ENCODE data around the gene PDE4D.

Gene PDE4D

DNA sequence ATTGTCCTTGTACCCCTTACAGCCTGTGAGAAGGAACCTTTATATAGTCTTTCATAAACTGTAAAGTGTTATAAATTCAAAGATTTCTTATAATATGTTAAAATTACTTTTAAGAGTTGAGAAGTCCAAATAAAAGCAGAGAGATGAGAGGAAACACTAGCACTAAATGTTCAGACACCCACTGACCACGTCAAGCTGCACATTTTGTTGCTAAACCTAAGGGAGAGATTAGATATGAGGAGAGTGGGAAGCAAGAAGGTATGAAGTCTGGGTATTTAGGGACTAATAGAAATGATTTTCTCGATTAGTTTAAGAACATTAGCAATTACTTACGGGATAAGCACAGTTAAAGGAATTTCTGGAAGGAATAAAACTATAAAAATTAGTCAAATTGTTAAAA is 803.8 kb downstream of the PDE4D start:
- no peak for ATAC-seq
- TF ChIP-seq, protein P1, sequence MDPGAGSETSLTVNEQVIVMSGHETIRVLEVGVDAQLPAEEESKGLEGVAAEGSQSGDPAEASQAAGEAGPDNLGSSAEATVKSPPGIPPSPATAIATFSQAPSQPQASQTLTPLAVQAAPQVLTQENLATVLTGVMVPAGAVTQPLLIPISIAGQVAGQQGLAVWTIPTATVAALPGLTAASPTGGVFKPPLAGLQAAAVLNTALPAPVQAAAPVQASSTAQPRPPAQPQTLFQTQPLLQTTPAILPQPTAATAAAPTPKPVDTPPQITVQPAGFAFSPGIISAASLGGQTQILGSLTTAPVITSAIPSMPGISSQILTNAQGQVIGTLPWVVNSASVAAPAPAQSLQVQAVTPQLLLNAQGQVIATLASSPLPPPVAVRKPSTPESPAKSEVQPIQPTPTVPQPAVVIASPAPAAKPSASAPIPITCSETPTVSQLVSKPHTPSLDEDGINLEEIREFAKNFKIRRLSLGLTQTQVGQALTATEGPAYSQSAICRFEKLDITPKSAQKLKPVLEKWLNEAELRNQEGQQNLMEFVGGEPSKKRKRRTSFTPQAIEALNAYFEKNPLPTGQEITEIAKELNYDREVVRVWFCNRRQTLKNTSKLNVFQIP (CRISPR knock-in tag; IDR thresholded peaks at IDR 0.05; ENCODE audit: borderline replicate concordance, low read depth) = no peak
- TF ChIP-seq ZNF565 (CRISPR knock-in tag; conservative IDR thresholded peaks at IDR 0.05; ENCODE audit: low read depth) = no peak
- no peak for TF ChIP-seq ZFP30 (CRISPR knock-in tag; IDR thresholded peaks at IDR 0.05)
- no peak for TF ChIP-seq ESRRG (CRISPR knock-in tag; IDR thresholded peaks at IDR 0.05)
- TF ChIP-seq, protein P2, sequence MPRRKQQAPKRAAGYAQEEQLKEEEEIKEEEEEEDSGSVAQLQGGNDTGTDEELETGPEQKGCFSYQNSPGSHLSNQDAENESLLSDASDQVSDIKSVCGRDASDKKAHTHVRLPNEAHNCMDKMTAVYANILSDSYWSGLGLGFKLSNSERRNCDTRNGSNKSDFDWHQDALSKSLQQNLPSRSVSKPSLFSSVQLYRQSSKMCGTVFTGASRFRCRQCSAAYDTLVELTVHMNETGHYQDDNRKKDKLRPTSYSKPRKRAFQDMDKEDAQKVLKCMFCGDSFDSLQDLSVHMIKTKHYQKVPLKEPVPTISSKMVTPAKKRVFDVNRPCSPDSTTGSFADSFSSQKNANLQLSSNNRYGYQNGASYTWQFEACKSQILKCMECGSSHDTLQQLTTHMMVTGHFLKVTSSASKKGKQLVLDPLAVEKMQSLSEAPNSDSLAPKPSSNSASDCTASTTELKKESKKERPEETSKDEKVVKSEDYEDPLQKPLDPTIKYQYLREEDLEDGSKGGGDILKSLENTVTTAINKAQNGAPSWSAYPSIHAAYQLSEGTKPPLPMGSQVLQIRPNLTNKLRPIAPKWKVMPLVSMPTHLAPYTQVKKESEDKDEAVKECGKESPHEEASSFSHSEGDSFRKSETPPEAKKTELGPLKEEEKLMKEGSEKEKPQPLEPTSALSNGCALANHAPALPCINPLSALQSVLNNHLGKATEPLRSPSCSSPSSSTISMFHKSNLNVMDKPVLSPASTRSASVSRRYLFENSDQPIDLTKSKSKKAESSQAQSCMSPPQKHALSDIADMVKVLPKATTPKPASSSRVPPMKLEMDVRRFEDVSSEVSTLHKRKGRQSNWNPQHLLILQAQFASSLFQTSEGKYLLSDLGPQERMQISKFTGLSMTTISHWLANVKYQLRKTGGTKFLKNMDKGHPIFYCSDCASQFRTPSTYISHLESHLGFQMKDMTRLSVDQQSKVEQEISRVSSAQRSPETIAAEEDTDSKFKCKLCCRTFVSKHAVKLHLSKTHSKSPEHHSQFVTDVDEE (CRISPR knock-in tag; IDR thresholded peaks at IDR 0.05) = no peak
- no peak for TF ChIP-seq ISL1 (CRISPR knock-in tag; IDR thresholded peaks at IDR 0.05)
- TF ChIP-seq BACH2 (CRISPR knock-in tag; IDR thresholded peaks at IDR 0.05; ENCODE audit: borderline replicate concordance) = no peak
- TF ChIP-seq ZNF8 (CRISPR knock-in tag; IDR thresholded peaks at IDR 0.05) = no peak
- TF ChIP-seq ZC3H10 (CRISPR knock-in tag; IDR thresholded peaks at IDR 0.05) = no peak

DNA sequence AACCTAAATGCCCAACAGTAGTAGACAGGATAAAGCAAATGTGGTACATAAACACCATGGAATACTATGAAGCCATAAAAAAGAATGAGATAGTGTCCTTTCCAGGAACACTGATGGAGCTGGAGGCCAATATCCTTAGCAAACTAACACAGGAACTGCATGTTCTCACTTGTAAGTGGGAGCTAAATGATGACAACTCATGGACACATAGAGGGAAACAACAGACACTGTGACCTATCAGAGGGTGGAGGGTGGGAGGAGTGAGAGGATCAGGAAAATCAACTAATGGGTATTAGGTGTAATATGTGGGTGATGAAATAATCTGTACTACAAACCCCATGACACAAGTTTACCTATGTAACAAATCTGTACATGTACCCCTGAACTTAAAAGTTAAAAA is 805.0 kb downstream of the PDE4D start:
- no peak for ATAC-seq
- TF ChIP-seq RARB (CRISPR knock-in tag; IDR thresholded peaks at IDR 0.05) (no peak), ZC3H10 (CRISPR knock-in tag; IDR thresholded peaks at IDR 0.05) (no peak), ESRRG (CRISPR knock-in tag; IDR thresholded peaks at IDR 0.05) (no peak), ZFP30 (CRISPR knock-in tag; IDR thresholded peaks at IDR 0.05) (no peak), SNAI2 (CRISPR knock-in tag; IDR thresholded peaks at IDR 0.05) (no peak)
- TF ChIP-seq, protein P2 (CRISPR knock-in tag; IDR thresholded peaks at IDR 0.05) = no peak
- TF ChIP-seq, protein P3, sequence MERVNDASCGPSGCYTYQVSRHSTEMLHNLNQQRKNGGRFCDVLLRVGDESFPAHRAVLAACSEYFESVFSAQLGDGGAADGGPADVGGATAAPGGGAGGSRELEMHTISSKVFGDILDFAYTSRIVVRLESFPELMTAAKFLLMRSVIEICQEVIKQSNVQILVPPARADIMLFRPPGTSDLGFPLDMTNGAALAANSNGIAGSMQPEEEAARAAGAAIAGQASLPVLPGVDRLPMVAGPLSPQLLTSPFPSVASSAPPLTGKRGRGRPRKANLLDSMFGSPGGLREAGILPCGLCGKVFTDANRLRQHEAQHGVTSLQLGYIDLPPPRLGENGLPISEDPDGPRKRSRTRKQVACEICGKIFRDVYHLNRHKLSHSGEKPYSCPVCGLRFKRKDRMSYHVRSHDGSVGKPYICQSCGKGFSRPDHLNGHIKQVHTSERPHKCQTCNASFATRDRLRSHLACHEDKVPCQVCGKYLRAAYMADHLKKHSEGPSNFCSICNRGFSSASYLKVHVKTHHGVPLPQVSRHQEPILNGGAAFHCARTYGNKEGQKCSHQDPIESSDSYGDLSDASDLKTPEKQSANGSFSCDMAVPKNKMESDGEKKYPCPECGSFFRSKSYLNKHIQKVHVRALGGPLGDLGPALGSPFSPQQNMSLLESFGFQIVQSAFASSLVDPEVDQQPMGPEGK (CRISPR knock-in tag; IDR thresholded peaks at IDR 0.05; ENCODE audit: borderline replicate concordance) = no peak

DNA sequence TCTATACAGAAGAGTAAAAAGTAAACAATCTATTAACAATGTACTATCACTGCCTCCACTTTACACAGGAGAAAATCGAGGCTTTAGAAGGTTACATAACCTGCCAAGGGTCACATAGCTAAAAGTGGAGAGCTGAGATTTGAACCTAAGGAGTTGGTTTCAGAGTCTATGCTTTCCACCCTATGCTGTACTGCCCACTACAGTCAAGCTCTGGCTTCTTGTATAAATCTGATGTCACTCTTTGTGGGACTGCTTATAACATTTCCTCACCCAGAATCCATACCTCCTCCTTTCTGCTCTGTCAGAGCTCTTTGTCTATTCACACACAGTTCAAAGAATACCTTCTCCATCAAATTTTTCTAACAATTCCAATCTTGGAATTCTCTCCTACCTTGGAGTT is 807.5 kb downstream of the PDE4D start:
- no peak for ATAC-seq
- TF ChIP-seq ESRRG (CRISPR knock-in tag; IDR thresholded peaks at IDR 0.05) (no peak), PPARA (CRISPR knock-in tag; IDR thresholded peaks at IDR 0.05; ENCODE audit: borderline replicate concordance) (no peak), GLIS3 (CRISPR knock-in tag; IDR thresholded peaks at IDR 0.05) (no peak), SNAI2 (CRISPR knock-in tag; IDR thresholded peaks at IDR 0.05) (no peak), RARB (CRISPR knock-in tag; IDR thresholded peaks at IDR 0.05) (no peak), OSR1 (CRISPR knock-in tag; IDR thresholded peaks at IDR 0.05) (no peak), CSDC2 (CRISPR knock-in tag; IDR thresholded peaks at IDR 0.05) (no peak), ZNF565 (CRISPR knock-in tag; conservative IDR thresholded peaks at IDR 0.05; ENCODE audit: low read depth) (no peak), ZFP30 (CRISPR knock-in tag; IDR thresholded peaks at IDR 0.05) (no peak), TOX (CRISPR knock-in tag; IDR thresholded peaks at IDR 0.05; ENCODE audit: borderline replicate concordance) (no peak), ZFP3 (CRISPR knock-in tag; IDR thresholded peaks at IDR 0.05) (no peak), ZNF8 (CRISPR knock-in tag; IDR thresholded peaks at IDR 0.05) (no peak), ISL1 (CRISPR knock-in tag; IDR thresholded peaks at IDR 0.05) (no peak)
- TF ChIP-seq, protein P4, sequence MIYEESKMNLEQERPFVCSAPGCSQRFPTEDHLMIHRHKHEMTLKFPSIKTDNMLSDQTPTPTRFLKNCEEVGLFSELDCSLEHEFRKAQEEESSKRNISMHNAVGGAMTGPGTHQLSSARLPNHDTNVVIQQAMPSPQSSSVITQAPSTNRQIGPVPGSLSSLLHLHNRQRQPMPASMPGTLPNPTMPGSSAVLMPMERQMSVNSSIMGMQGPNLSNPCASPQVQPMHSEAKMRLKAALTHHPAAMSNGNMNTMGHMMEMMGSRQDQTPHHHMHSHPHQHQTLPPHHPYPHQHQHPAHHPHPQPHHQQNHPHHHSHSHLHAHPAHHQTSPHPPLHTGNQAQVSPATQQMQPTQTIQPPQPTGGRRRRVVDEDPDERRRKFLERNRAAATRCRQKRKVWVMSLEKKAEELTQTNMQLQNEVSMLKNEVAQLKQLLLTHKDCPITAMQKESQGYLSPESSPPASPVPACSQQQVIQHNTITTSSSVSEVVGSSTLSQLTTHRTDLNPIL (CRISPR knock-in tag; IDR thresholded peaks at IDR 0.05; ENCODE audit: low read depth) = no peak
- TF ChIP-seq, protein P5, sequence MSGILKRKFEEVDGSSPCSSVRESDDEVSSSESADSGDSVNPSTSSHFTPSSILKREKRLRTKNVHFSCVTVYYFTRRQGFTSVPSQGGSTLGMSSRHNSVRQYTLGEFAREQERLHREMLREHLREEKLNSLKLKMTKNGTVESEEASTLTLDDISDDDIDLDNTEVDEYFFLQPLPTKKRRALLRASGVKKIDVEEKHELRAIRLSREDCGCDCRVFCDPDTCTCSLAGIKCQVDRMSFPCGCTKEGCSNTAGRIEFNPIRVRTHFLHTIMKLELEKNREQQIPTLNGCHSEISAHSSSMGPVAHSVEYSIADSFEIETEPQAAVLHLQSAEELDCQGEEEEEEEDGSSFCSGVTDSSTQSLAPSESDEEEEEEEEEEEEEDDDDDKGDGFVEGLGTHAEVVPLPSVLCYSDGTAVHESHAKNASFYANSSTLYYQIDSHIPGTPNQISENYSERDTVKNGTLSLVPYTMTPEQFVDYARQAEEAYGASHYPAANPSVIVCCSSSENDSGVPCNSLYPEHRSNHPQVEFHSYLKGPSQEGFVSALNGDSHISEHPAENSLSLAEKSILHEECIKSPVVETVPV (CRISPR knock-in tag; IDR thresholded peaks at IDR 0.05) = no peak
- TF ChIP-seq, protein P2 (CRISPR knock-in tag; IDR thresholded peaks at IDR 0.05) = no peak
- TF ChIP-seq, protein P3 (CRISPR knock-in tag; IDR thresholded peaks at IDR 0.05; ENCODE audit: borderline replicate concordance) = no peak

Measured in SK-N-SH treated with all-trans-retinoic acid at 6 μM for 48 hours (cell line).